Neural cell (in vitro differentiated cells): ENCODE results near the gene UCKL1.

Experiments
- CTCF ChIP-seq: fragments of 450-650 bp; IDR thresholded peaks from 2 replicates; pipeline ENCODE4 v1.5.1; 2014; ENCODE audit warnings: antibody characterized with exemption, mild to moderate bottlenecking, moderate library complexity; ENCODE audit not compliant: poor library complexity, severe bottlenecking
- POLR2AphosphoS5 ChIP-seq: IDR thresholded peaks from 2 replicates; pipeline ENCODE4 v1.6.1; 2012

- TF ChIP-seq POLR2AphosphoS5 (no peak), CTCF (no peak)
Measured at GRCh38 chr20:64001607-64002011, 45.4 kb upstream of the UCKL1 start.
